Measurements from ENCODE around the gene GOLGA8M.
"Not testable (repeated sequence)": the region's sequence is repeated elsewhere in the genome, so short reads cannot be mapped to it uniquely, and the experiment has no call there.

Gene GOLGA8M, protein sequence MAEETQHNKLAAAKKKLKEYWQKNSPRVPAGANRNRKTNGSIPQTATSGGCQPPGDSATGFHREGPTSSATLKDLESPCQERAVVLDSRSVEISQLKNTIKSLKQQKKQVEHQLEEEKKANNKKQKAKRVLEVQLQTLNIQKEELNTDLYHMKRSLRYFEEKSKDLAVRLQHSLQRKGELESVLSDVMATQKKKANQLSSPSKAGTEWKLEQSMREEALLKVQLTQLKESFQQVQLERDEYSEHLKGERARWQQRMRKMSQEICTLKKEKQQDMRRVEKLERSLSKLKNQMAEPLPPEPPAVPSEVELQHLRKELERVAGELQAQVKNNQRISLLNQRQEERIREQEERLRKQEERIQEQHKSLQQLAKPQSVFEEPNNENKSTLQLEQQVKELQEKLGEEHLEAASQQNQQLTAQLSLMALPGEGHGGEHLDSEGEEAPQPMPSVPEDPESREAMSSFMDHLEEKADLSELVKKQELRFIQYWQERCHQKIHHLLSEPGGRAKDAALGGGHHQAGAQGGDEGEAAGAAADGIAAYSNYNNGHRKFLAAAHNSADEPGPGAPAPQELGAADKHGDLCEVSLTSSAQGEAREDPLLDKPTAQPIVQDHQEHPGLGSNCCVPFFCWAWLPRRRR

DNA sequence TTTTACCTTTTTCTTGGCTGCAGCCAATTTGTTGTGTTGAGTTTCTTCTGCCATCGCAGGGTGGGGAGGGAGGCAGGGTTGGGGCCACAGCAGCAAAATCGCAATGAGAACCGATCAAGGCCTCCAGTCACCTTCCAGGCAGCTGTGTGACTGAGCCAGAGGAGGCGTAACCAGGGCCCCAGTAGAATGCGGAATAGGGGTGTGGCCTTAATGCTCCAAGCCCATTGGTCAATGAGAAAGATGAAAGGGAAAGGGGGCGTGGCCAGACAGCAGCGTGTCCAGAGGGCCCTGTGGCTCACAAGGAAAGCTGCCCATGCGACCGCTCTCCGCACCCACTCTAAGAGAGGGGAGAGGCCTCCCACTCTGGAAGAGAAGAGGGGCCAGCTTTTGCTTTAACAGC is at the start of gene GOLGA8M:
GOLGA8M (minus strand) TSS at position 152 of the 400 bp plus-strand sequence; CDS start at position 54, 98 bp downstream.
- ATAC-seq; H3K27ac Mint-ChIP-seq; H3K27me3 Mint-ChIP-seq; H3K4me1 Mint-ChIP-seq; H3K36me3 Mint-ChIP-seq (ENCODE audit: low read depth); DNase-seq; H3K4me3 Mint-ChIP-seq; H3K9me3 Mint-ChIP-seq: not testable (repeated sequence)

DNA sequence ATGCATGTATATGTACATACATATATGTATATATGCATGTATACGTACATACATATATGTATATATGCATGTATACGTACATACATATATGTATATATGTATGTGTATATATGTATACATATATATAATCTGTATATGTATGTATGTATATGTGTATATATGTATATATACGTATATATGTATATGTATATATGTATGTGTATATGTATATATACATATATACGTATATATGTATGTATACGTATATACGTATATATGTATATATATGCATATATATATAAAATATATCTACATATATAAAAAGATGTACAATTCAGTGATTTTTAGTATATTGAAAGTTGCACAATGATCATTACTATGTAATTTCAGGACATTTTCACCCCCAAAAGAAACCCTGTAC is 30.7 kb upstream of the GOLGA8M start:
- not testable (repeated sequence) for ATAC-seq; H3K4me3 Mint-ChIP-seq; H3K4me1 Mint-ChIP-seq; H3K9me3 Mint-ChIP-seq; DNase-seq; H3K36me3 Mint-ChIP-seq (ENCODE audit: low read depth); H3K27me3 Mint-ChIP-seq; H3K27ac Mint-ChIP-seq

DNA sequence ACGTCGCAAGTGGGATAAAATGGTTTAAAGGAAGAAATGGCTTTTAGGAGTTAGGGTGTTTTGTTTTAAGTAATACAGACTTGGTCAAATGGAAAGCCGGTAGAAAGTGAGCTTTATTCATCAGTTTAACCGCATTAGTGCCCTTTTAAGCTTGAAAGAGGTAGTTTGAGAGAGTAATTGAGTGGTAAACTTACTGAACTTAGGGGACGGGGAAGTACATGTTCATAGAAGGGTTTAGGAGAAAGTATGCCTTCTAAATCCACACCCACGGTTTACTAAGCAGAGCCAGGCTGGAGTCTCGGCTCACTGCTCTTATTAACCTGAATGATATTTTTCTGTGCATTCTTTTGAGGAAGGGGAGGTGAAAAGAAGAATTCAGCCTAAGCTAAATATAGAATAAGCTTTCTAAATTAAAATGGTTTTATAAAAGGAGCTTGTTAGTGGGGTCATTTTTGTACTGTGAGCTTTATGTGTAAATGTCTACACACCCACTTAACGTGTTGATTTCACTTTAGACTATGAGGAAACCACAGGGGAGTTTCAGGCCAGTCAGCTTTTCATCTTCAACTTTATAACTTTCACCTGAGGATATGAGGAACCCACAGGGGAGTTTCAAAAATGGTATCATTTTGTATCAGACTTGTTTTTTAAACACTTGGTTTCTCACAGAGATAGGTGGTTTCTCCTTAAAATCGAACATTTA is 26.5 kb upstream of the GOLGA8M start:
- not testable (repeated sequence) for DNase-seq; H3K36me3 Mint-ChIP-seq (ENCODE audit: low read depth); H3K27me3 Mint-ChIP-seq; H3K9me3 Mint-ChIP-seq
- H3K4me1 Mint-ChIP-seq: peaks cover 23% of the 10 kb centered on the region
- peak; percentile 70 for ATAC-seq
- peak overlapping the region; percentile 97 for H3K27ac Mint-ChIP-seq
- peak overlapping the region; percentile 82 for H3K4me3 Mint-ChIP-seq

DNA sequence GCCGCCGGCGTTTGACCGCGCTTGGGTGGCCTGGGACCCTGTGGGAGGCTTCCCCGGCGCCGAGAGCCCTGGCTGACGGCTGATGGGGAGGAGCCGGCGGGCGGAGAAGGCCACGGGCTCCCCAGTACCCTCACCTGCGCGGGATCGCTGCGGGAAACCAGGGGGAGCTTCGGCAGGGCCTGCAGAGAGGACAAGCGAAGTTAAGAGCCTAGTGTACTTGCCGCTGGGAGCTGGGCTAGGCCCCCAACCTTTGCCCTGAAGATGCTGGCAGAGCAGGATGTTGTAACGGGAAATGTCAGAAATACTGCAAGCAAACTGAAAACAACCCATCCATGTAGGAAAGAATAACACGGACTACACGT is 26.0 kb upstream of the GOLGA8M start:
- H3K4me1 Mint-ChIP-seq: peaks cover 20% of the 10 kb centered on the region
- DNase-seq; H3K9me3 Mint-ChIP-seq; H3K36me3 Mint-ChIP-seq (ENCODE audit: low read depth); H3K27me3 Mint-ChIP-seq: not testable (repeated sequence)
- H3K4me3 Mint-ChIP-seq: peak overlapping the region; percentile 82
- H3K27ac Mint-ChIP-seq: peak overlapping the region; percentile 97
- ATAC-seq: peak; percentile 54

DNA sequence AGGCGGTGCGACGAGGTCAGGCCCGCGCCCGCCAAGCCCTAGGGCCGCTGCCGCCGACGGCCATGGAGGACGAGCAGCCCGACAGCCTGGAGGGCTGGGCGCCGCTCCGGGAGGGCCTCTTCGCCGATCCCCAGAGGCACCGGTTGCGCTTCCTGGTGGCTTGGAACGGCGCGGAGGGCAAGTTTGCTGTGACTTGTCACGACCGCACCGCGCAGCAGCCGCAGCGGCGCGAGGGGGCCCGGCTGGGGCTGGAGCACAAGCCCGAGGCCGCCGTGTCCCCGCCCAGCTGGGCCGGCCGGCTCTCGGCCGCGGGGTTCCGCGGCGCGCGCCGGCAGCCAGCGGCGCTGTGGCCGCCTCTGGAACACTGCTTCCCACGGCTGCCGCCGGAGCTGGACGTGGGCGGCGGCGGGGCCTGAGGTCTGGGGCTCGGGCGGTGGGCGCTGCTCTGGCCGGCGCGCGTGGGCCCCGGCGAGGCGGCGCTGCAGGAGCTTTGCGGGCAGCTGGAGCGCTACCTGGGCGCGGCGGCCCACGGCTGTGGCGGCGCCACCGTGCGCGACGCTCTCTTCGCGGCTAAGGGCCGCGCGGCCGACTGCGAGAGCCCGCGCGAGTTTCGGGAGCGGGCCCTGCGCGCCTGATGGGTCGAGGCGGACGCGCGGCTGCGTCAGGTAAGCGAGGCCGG is 25.4 kb upstream of the GOLGA8M start:
- Mint-ChIP-seq H3K27ac (peak overlapping the region; percentile 86), H3K4me1 (peaks cover 20% of the 10 kb centered on the region), H3K4me3 (peak overlapping the region; percentile 82)
- H3K27me3 Mint-ChIP-seq; H3K9me3 Mint-ChIP-seq; H3K36me3 Mint-ChIP-seq (ENCODE audit: low read depth): not testable (repeated sequence)
- ATAC-seq: peak; percentile 70
- DNase-seq: peak; percentile 48

DNA sequence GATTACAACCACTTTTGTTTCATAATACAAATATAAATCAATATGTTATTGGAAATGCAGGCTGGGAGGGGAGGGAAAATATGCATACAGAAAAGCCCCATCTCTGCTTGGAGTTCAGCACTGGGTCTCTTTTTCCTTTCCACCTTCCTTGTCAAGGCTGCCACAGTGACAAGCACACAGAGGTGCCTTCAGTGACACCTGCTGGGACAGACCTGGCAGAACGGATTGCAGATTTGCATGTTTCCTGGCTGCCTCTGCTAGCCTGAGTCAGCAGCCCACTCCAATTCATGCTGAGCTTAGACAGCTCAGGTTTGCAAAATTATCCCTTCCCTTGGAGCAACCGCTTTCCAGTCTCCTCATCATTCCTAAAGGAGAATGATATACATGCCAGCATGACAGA is 15.8 kb upstream of the GOLGA8M start:
- peak overlapping the region; percentile 46 for H3K4me3 Mint-ChIP-seq
- H3K27ac Mint-ChIP-seq; H3K27me3 Mint-ChIP-seq; H3K36me3 Mint-ChIP-seq (ENCODE audit: low read depth); ATAC-seq; H3K9me3 Mint-ChIP-seq: not testable (repeated sequence)
- DNase-seq: peak; percentile 35
- peaks cover 16% of the 10 kb centered on the region for H3K4me1 Mint-ChIP-seq

DNA sequence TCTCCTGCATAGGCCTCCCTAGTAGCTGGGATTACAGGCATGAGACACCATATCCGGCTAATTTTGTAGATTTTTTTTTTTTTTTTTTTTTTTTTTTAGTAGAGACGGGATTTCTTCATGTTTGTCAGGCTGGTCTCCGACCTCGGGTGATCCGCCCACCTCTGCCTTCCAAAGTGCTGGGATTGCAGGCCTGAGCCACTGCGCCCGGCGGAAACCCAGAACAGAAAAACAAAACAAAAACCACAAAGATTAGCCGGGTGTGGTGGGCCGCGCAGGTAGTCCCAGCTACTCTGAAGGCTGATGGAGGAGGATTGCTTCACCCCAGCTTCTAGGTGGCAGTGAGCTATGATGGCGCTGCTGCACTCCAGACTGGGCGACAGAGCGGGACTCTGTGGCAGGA is 14.8 kb upstream of the GOLGA8M start:
- H3K36me3 Mint-ChIP-seq (ENCODE audit: low read depth); ATAC-seq; H3K4me3 Mint-ChIP-seq; H3K27ac Mint-ChIP-seq; H3K27me3 Mint-ChIP-seq; H3K9me3 Mint-ChIP-seq; DNase-seq: not testable (repeated sequence)
- H3K4me1 Mint-ChIP-seq: peaks cover 16% of the 10 kb centered on the region

DNA sequence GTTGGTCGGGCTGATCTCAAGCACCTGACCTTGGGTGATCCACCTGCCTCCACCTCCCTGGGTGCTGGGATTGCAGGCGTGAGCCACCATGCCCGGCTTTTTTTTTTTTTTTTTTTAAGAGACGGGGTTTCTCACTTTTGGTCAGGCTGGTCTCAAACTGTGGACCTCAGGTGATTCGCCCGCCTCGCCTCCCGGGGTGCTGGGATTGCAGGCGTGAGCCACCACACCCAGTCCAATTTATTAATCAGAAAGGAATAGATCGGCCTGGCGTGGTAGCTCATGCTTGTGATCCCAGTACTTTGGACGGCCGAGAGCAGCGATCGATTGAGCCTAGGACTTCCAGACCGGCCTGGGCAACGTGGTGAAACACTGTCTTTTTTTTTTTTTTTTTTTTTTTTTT is 13.9 kb upstream of the GOLGA8M start:
- Mint-ChIP-seq H3K9me3 (no peaks in the 10 kb centered on the region), H3K36me3 (ENCODE audit: low read depth) (no peaks in the 10 kb centered on the region), H3K27me3 (no peaks in the 10 kb centered on the region), H3K4me1 (peaks cover 14% of the 10 kb centered on the region), H3K27ac (no peak overlapping the region), H3K4me3 (no peak overlapping the region)
- no peak for ATAC-seq
- DNase-seq: no peak

DNA sequence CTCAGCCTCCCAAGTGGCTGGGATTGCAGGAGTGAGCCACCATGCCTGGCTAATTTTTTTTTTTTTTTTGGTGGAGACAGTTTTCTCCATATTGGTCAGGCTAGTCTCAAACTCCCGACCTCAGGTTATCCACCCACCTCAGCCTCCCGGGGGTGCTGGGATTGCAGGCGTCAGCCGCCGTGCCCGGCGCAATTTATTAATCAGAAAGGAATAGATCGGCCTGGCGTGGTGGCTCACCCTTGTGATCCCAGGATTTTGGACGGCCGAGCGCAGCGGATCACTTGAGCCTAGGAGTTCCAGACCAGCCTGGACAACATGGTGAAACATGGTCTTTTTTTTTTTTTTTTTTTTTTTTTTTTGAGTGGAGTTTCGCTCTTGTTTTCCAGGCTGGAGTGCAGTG is 13.3 kb upstream of the GOLGA8M start:
- DNase-seq: no peak
- ATAC-seq: no peak
- peaks cover 14% of the 10 kb centered on the region for H3K4me1 Mint-ChIP-seq
- no peaks in the 10 kb centered on the region for H3K36me3 Mint-ChIP-seq (ENCODE audit: low read depth)
- H3K27me3 Mint-ChIP-seq: no peaks in the 10 kb centered on the region
- no peaks in the 10 kb centered on the region for H3K9me3 Mint-ChIP-seq
- H3K4me3 Mint-ChIP-seq: no peak overlapping the region
- H3K27ac Mint-ChIP-seq: no peak overlapping the region

DNA sequence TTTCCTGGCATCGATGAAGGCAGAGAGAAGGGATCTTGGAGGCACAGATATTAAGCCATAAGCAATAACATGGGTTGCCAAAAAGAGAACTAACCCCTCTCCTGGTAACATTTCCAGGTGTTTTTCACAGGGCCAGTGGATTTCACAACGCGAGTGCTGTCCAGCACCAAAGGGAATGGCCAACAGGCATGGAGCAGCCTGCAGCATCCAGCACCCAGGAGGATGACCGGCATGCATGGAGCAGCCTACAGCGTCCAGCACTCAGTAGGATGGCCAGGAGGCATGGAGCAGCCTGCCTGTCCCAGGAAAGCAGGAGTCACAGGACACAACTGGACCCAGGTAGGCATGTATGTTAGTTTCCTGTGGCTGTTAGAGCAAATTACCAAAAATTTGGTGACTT is 11.8 kb upstream of the GOLGA8M start:
- not testable (repeated sequence) for H3K27ac Mint-ChIP-seq; H3K4me1 Mint-ChIP-seq; H3K36me3 Mint-ChIP-seq (ENCODE audit: low read depth); H3K27me3 Mint-ChIP-seq; ATAC-seq; H3K4me3 Mint-ChIP-seq; H3K9me3 Mint-ChIP-seq; DNase-seq

DNA sequence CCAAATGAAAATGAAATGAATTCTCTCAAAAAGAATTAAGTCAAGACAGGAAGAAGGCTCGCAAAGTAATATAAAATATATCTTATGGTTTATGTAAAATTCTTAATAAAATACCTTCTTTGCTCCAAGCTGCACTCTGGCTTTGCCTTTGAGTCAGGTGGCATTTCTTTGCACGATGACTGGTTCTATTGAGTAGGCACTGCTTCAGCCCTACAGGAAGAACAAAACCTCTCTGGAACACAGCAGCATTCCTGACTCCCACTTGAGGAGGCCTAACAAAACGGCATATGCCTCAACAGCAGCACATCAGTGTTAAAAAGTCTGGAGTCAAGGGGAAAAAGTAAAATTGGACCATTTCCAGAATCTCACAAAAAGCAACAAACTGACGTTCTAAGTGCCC is 7.4 kb upstream of the GOLGA8M start:
- not testable (repeated sequence) for DNase-seq; H3K4me3 Mint-ChIP-seq; H3K27me3 Mint-ChIP-seq; H3K4me1 Mint-ChIP-seq; H3K9me3 Mint-ChIP-seq; H3K27ac Mint-ChIP-seq; H3K36me3 Mint-ChIP-seq (ENCODE audit: low read depth); ATAC-seq

DNA sequence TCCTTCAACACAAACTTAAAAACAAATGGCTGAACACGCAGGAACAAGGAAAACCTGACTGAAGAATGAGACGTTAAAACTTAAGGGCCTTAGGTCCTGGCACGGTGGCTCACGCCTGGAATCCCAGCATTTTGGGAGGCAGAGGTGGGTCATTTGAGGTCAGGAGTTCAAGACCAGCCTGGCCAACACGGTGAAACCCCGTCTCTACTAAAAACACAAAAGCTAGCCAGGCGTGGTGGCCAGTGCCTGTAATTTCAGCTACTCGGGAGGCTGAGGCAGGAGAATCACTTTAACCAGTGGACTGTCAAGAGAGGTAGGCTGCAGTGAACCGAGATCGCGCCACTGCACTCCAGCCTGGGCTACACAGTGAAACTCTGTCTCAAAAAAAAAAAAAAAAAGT is 6.4 kb upstream of the GOLGA8M start:
- ATAC-seq; H3K4me3 Mint-ChIP-seq; H3K27ac Mint-ChIP-seq; DNase-seq; H3K36me3 Mint-ChIP-seq (ENCODE audit: low read depth); H3K27me3 Mint-ChIP-seq; H3K4me1 Mint-ChIP-seq; H3K9me3 Mint-ChIP-seq: not testable (repeated sequence)

DNA sequence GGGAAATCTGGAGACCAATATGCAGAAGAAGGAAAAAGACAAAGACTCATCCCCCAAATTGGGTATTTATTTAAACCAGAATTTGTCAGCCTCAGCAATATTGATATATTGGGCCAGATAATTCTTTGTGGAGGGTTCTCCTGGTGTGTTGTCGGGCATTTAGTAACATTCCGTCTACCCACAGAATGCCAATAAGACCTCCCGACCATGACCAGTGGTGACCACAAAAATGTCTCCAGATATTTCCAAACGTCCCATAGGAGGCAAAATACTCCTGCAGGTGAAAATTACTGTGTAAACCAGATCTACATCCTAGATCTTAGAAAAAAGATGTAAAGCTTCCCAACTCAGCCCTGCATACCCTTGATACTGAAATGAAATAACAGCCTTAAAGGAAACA is 2.0 kb upstream of the GOLGA8M start:
- DNase-seq; ATAC-seq; H3K27me3 Mint-ChIP-seq; H3K4me1 Mint-ChIP-seq; H3K4me3 Mint-ChIP-seq; H3K36me3 Mint-ChIP-seq (ENCODE audit: low read depth); H3K27ac Mint-ChIP-seq; H3K9me3 Mint-ChIP-seq: not testable (repeated sequence)

DNA sequence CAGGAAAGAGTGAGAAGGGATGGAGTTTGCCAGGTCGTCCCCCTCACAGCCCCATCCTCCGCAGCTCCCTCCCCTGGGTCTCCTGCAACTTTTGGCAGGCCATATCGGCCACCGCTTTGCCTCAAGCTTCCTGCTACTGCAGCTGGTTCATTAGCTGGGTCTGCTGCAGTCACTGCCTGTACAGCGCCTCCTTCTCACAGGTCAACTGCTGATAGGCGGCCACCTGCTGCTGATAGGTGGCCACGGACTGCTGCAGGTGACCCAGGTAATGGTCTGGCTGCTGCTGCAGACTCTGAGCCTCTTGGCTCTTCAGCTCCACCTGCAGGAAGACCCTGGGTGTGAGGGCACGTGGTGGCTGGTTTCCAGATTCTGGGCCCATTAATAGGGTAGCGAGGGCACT is 8.3 kb downstream of the GOLGA8M start:
- DNase-seq; H3K9me3 Mint-ChIP-seq; H3K27me3 Mint-ChIP-seq; H3K4me1 Mint-ChIP-seq; ATAC-seq; H3K4me3 Mint-ChIP-seq; H3K36me3 Mint-ChIP-seq (ENCODE audit: low read depth); H3K27ac Mint-ChIP-seq: not testable (repeated sequence)

DNA sequence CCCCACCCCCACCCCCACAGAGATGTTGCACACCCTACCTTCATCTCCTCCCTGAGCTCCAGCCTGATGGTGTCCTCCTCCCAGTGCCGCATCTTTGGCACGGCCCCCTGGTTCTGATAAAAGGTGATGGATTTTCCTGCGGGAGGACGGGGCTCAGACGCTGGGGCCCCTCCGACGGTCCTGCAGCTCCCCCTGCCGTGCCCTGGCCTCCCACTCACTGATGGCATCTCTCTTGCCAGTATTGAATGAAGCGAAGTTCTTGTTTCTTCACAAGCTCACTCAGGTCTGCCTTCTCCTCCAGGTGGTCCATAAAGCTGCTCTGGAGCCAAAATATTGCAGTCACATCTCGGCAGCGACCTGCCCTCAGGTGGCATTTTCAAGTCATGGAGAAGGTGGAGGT is 9.8 kb downstream of the GOLGA8M start:
- not testable (repeated sequence) for H3K27me3 Mint-ChIP-seq; H3K9me3 Mint-ChIP-seq; DNase-seq; ATAC-seq; H3K4me1 Mint-ChIP-seq; H3K4me3 Mint-ChIP-seq; H3K27ac Mint-ChIP-seq; H3K36me3 Mint-ChIP-seq (ENCODE audit: low read depth)

Data from activated naive CD8-positive, alpha-beta T cell treated with anti-CD3 and anti-CD28 coated beads, Interleukin-2, amount 50 U/mL, for 24 hours (primary cell).